ENCODE measurements around the gene ADORA1.

ADORA1 gene

GRCh38 chr1:203146042-203146369, 18.5 kb downstream of the ADORA1 start:
- H3K4me3 ChIP-seq (ENCODE audit: low read length) = no peak overlapping the region
- H3K27me3 ChIP-seq (ENCODE audit: insufficient read depth, low read length) = no peaks in the 10 kb centered on the region
- H3K27ac ChIP-seq (ENCODE audit: low read depth, low read length) = no peak overlapping the region
- whole genome bisulfite sequencing = 93% methylated on average over 2 of the region's 2 CpGs
- no peaks in the 10 kb centered on the region for H3K36me3 ChIP-seq (ENCODE audit: insufficient read depth, low read length)
- H3K9me3 ChIP-seq (ENCODE audit: insufficient read depth, low read depth, low read length) = no peaks in the 10 kb centered on the region
- peaks cover 29% of the 10 kb centered on the region for H3K4me1 ChIP-seq (ENCODE audit: insufficient read depth, low read length)
- no peak overlapping the region for H3K9ac ChIP-seq (ENCODE audit: low read depth, low read length)

GRCh38 chr1:203146537-203146936, 19.0 kb downstream of the ADORA1 start:
- WGBS = 90% methylated on average over 7 of the region's 7 CpGs
- H3K4me3 ChIP-seq (ENCODE audit: low read length) = no peak overlapping the region
- no peaks in the 10 kb centered on the region for H3K36me3 ChIP-seq (ENCODE audit: insufficient read depth, low read length)
- no peak overlapping the region for H3K9ac ChIP-seq (ENCODE audit: low read depth, low read length)
- H3K27ac ChIP-seq (ENCODE audit: low read depth, low read length) = no peak overlapping the region
- no peaks in the 10 kb centered on the region for H3K9me3 ChIP-seq (ENCODE audit: insufficient read depth, low read depth, low read length)
- no peaks in the 10 kb centered on the region for H3K27me3 ChIP-seq (ENCODE audit: insufficient read depth, low read length)
- H3K4me1 ChIP-seq (ENCODE audit: insufficient read depth, low read length) = peaks cover 34% of the 10 kb centered on the region

- Histone ChIP-seq H3K9me3 (ENCODE audit: insufficient read depth, low read depth, low read length) (no peaks in the 10 kb centered on the region), H3K36me3 (ENCODE audit: insufficient read depth, low read length) (no peaks in the 10 kb centered on the region), H3K4me3 (ENCODE audit: low read length) (no peak overlapping the region), H3K9ac (ENCODE audit: low read depth, low read length) (no peak overlapping the region), H3K27ac (ENCODE audit: low read depth, low read length) (peak overlapping the region; percentile 16; the same call in 1 of the 2 replicates), H3K27me3 (ENCODE audit: insufficient read depth, low read length) (no peaks in the 10 kb centered on the region), H3K4me1 (ENCODE audit: insufficient read depth, low read length) (peaks cover 42% of the 10 kb centered on the region)
- WGBS = 39% methylated on average over 5 of the region's 5 CpGs
These were observed 19.9 kb downstream of the ADORA1 start for GRCh38 chr1:203147376-203147775.

GRCh38 chr1:203148127-203148526, 20.6 kb downstream of the ADORA1 start:
- no peak overlapping the region for H3K27ac ChIP-seq (ENCODE audit: low read depth, low read length)
- H3K4me1 ChIP-seq (ENCODE audit: insufficient read depth, low read length) = peaks cover 50% of the 10 kb centered on the region
- 90% methylated on average over 5 of the region's 5 CpGs for WGBS
- H3K27me3 ChIP-seq (ENCODE audit: insufficient read depth, low read length) = no peaks in the 10 kb centered on the region
- no peak overlapping the region for H3K9ac ChIP-seq (ENCODE audit: low read depth, low read length)
- no peaks in the 10 kb centered on the region for H3K9me3 ChIP-seq (ENCODE audit: insufficient read depth, low read depth, low read length)
- no peaks in the 10 kb centered on the region for H3K36me3 ChIP-seq (ENCODE audit: insufficient read depth, low read length)
- H3K4me3 ChIP-seq (ENCODE audit: low read length) = no peak overlapping the region

GRCh38 chr1:203148579-203148978, 21.1 kb downstream of the ADORA1 start:
- Histone ChIP-seq H3K9me3 (ENCODE audit: insufficient read depth, low read depth, low read length) (no peaks in the 10 kb centered on the region), H3K36me3 (ENCODE audit: insufficient read depth, low read length) (no peaks in the 10 kb centered on the region), H3K9ac (ENCODE audit: low read depth, low read length) (no peak overlapping the region), H3K27ac (ENCODE audit: low read depth, low read length) (no peak overlapping the region), H3K4me1 (ENCODE audit: insufficient read depth, low read length) (peaks cover 54% of the 10 kb centered on the region), H3K27me3 (ENCODE audit: insufficient read depth, low read length) (no peaks in the 10 kb centered on the region), H3K4me3 (ENCODE audit: low read length) (no peak overlapping the region)
- WGBS = 90% methylated on average over 12 of the region's 12 CpGs

- no peaks in the 10 kb centered on the region for H3K36me3 ChIP-seq (ENCODE audit: insufficient read depth, low read length)
- H3K9me3 ChIP-seq (ENCODE audit: insufficient read depth, low read depth, low read length) = no peaks in the 10 kb centered on the region
- H3K27ac ChIP-seq (ENCODE audit: low read depth, low read length) = no peak overlapping the region
- H3K4me1 ChIP-seq (ENCODE audit: insufficient read depth, low read length) = peaks cover 62% of the 10 kb centered on the region
- H3K27me3 ChIP-seq (ENCODE audit: insufficient read depth, low read length) = no peaks in the 10 kb centered on the region
- H3K9ac ChIP-seq (ENCODE audit: low read depth, low read length) = no peak overlapping the region
- 69% methylated on average over 7 of the region's 7 CpGs for WGBS
- H3K4me3 ChIP-seq (ENCODE audit: low read length) = no peak overlapping the region
These were observed 21.8 kb downstream of the ADORA1 start for GRCh38 chr1:203149188-203149840.

GRCh38 chr1:203150511-203151297, 23.2 kb downstream of the ADORA1 start:
- H3K4me3 ChIP-seq (ENCODE audit: low read length) = no peak overlapping the region
- H3K27ac ChIP-seq (ENCODE audit: low read depth, low read length) = no peak overlapping the region
- H3K4me1 ChIP-seq (ENCODE audit: insufficient read depth, low read length) = peaks cover 63% of the 10 kb centered on the region
- H3K36me3 ChIP-seq (ENCODE audit: insufficient read depth, low read length) = no peaks in the 10 kb centered on the region
- H3K27me3 ChIP-seq (ENCODE audit: insufficient read depth, low read length) = no peaks in the 10 kb centered on the region
- H3K9ac ChIP-seq (ENCODE audit: low read depth, low read length) = no peak overlapping the region
- no peaks in the 10 kb centered on the region for H3K9me3 ChIP-seq (ENCODE audit: insufficient read depth, low read depth, low read length)
- WGBS = 79% methylated on average over 8 of the region's 9 CpGs

GRCh38 chr1:203151362-203152157, 24.0 kb downstream of the ADORA1 start:
- no peaks in the 10 kb centered on the region for H3K36me3 ChIP-seq (ENCODE audit: insufficient read depth, low read length)
- no peak overlapping the region for H3K9ac ChIP-seq (ENCODE audit: low read depth, low read length)
- WGBS = 69% methylated on average over 9 of the region's 9 CpGs
- H3K27ac ChIP-seq (ENCODE audit: low read depth, low read length) = peak overlapping the region; percentile 51
- H3K9me3 ChIP-seq (ENCODE audit: insufficient read depth, low read depth, low read length) = no peaks in the 10 kb centered on the region
- no peak overlapping the region for H3K4me3 ChIP-seq (ENCODE audit: low read length)
- peaks cover 66% of the 10 kb centered on the region for H3K4me1 ChIP-seq (ENCODE audit: insufficient read depth, low read length)
- no peaks in the 10 kb centered on the region for H3K27me3 ChIP-seq (ENCODE audit: insufficient read depth, low read length)

GRCh38 chr1:203152158-203153034, 24.9 kb downstream of the ADORA1 start:
- 36% methylated on average over 10 of the region's 10 CpGs for WGBS
- Histone ChIP-seq H3K27ac (ENCODE audit: low read depth, low read length) (peak overlapping the region; percentile 51), H3K9me3 (ENCODE audit: insufficient read depth, low read depth, low read length) (no peaks in the 10 kb centered on the region), H3K4me3 (ENCODE audit: low read length) (no peak overlapping the region), H3K27me3 (ENCODE audit: insufficient read depth, low read length) (no peaks in the 10 kb centered on the region), H3K4me1 (ENCODE audit: insufficient read depth, low read length) (peaks cover 61% of the 10 kb centered on the region), H3K9ac (ENCODE audit: low read depth, low read length) (no peak overlapping the region), H3K36me3 (ENCODE audit: insufficient read depth, low read length) (no peaks in the 10 kb centered on the region)

- Histone ChIP-seq H3K9ac (ENCODE audit: low read depth, low read length) (no peak overlapping the region), H3K27me3 (ENCODE audit: insufficient read depth, low read length) (no peaks in the 10 kb centered on the region), H3K4me3 (ENCODE audit: low read length) (no peak overlapping the region), H3K27ac (ENCODE audit: low read depth, low read length) (peak overlapping the region; percentile 51), H3K36me3 (ENCODE audit: insufficient read depth, low read length) (no peaks in the 10 kb centered on the region), H3K9me3 (ENCODE audit: insufficient read depth, low read depth, low read length) (no peaks in the 10 kb centered on the region), H3K4me1 (ENCODE audit: insufficient read depth, low read length) (peaks cover 56% of the 10 kb centered on the region)
- 33% methylated on average over 8 of the region's 9 CpGs for WGBS
These were observed 25.8 kb downstream of the ADORA1 start for GRCh38 chr1:203153051-203153988.

Measured in HUES64 (cell line).